GM18502 (cell line): ENCODE data around the gene NLRP14.
A peak's percentile ranks its signal among the peaks of the same experiment; 100 is the strongest.

Source experiments
- ATAC-seq: cut with Tn5 transposase; IDR thresholded peaks from one replicate; pipeline ENCODE4 v1.9.1; 2021; ENCODE audit warnings: mild to moderate bottlenecking; ENCODE audit not compliant: unreplicated experiment, poor library complexity

Gene NLRP14, protein sequence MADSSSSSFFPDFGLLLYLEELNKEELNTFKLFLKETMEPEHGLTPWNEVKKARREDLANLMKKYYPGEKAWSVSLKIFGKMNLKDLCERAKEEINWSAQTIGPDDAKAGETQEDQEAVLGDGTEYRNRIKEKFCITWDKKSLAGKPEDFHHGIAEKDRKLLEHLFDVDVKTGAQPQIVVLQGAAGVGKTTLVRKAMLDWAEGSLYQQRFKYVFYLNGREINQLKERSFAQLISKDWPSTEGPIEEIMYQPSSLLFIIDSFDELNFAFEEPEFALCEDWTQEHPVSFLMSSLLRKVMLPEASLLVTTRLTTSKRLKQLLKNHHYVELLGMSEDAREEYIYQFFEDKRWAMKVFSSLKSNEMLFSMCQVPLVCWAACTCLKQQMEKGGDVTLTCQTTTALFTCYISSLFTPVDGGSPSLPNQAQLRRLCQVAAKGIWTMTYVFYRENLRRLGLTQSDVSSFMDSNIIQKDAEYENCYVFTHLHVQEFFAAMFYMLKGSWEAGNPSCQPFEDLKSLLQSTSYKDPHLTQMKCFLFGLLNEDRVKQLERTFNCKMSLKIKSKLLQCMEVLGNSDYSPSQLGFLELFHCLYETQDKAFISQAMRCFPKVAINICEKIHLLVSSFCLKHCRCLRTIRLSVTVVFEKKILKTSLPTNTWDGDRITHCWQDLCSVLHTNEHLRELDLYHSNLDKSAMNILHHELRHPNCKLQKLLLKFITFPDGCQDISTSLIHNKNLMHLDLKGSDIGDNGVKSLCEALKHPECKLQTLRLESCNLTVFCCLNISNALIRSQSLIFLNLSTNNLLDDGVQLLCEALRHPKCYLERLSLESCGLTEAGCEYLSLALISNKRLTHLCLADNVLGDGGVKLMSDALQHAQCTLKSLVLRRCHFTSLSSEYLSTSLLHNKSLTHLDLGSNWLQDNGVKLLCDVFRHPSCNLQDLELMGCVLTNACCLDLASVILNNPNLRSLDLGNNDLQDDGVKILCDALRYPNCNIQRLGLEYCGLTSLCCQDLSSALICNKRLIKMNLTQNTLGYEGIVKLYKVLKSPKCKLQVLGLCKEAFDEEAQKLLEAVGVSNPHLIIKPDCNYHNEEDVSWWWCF

DNA sequence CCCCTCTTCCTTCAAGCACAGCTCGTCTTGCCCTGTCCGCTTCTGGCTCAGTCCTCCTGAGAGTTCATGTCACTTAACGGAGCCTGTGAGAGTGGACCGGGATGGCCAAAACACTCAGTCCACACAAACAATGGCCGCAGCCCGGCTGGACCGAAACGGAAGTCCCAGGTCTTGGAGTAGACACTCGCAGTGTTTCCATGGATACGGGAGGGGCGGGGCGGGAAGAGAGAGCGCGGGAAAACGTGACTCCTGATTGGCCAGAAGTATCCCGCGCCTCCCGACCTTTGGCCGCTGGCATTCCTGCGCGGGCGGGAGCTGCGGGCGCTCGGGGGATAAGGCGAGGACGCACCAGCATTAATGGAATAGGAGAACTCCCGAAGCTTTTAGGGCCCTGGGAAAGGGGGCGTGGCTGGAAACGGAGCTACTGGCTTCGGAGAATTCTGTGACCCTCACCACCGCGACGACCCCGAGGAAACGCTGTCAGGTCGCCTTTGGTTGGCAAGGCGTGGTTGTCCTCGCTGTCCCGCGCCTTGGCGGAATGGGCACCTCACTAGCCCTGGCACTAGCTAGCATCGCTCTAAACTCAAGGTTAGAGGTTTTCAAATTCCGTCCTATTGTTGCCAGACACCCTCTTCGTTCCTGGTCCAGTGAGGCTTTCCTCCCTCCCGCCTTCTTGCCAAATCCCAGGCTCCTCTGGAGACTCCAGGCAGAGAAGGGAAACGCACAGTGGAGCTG lies at the start of gene NLRP14, which contains the start of gene ZNF214:
Gene NLRP14 (plus strand): TSS at position 297 of the 735 bp plus-strand sequence. CDS start 18,108 bp downstream, outside the sequence.
Gene ZNF214 (minus strand): TSS at position 164 of the 735 bp plus-strand sequence. CDS start 17,511 bp downstream, outside the sequence.
- ATAC-seq, result peak; percentile 78

DNA sequence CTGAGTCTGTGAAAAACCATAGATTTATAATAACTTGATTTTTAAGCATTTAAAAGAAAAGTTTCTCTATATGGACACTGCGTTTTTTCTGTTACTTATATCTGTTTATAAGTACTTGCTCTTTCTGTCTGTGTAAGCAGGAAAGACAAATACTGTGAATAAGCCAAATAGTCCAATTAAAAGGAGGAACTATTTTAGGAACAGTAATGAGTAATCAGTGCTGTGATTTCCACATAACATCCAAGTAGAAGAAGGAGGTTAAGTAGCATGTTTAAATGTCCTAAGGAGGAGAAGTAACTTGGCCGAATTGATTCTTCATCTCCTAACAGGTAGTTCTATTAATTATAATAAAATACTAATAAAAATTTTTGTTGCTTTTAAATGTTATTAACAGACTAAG lies 40.9 kb upstream of the NLRP14 start:
- no peak for ATAC-seq

DNA sequence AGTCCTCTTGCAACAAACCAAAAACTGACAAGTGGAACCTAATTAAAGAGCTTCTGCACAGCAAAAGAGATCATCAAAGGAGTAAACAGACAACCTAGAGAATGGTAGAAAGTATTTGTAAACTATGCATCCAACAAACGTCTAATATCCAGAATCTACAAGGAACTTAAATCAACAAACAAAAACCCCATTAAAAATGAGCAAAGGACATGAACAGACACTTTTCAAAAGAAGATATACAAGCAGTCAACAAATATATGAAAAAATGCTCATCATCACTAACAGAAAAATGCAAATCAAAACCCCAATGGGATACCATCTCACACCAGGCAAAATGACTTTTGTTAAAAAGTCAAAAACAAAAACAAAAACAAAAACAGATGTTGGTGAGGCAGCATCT lies 33.8 kb upstream of the NLRP14 start:
- ATAC-seq, result no peak

DNA sequence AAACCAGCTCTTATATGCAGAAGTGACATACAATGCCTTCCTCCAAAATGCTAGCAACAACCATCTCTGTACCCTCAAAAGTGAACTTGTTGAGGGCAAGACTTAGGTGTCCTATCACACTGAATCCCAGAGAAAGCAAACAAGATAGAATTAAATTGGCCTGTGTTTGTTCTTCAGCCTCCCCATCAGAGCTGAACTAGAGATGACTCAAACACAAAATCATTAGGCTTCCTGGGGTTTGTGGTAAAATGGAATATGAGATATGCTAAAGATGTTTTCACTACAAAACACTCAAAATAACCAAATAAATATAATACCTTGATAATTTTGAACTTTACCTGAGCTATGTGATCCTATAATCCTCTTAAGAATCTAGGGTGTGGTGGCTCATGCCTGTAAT lies 31.8 kb upstream of the NLRP14 start:
- no peak for ATAC-seq

DNA sequence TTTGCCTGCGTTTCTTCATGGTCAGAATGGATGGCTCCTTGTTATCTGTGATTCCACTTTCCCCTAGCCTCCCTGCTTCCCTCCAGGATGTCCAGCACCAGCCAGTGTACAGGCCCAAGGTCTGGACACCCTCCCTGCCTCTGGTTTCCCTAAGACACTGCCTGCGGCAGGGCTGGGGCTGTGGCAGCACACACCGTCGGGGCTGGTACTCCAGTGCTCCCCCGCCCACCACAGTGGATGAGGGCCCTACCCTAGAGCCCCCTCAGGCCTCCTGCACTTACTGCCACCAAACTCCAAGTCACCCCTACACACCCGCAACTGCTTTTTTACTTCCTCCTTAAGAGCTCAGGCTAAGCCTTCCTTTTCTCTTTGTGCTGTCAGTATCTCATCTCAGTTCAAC lies 29.1 kb upstream of the NLRP14 start:
- no peak for ATAC-seq

DNA sequence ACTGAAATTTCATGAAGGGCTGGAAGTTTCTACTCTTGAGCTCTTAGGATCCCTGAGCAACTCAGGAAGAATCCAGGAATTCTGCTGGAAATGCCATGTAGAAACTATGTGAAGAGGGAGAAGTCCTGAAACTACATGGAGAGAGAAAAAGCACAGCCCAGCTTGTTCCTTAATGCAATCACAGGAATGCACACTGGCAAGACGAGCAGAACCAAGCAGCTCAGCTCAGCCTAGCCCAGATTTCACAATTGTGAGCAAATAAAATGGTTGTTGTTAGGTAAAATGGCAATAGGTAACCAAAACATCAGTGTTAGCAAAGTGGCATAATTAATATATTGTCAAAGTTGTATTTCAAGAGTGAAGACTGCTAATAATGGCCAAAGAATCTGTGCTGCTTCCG lies 28.3 kb upstream of the NLRP14 start:
- ATAC-seq, result no peak

DNA sequence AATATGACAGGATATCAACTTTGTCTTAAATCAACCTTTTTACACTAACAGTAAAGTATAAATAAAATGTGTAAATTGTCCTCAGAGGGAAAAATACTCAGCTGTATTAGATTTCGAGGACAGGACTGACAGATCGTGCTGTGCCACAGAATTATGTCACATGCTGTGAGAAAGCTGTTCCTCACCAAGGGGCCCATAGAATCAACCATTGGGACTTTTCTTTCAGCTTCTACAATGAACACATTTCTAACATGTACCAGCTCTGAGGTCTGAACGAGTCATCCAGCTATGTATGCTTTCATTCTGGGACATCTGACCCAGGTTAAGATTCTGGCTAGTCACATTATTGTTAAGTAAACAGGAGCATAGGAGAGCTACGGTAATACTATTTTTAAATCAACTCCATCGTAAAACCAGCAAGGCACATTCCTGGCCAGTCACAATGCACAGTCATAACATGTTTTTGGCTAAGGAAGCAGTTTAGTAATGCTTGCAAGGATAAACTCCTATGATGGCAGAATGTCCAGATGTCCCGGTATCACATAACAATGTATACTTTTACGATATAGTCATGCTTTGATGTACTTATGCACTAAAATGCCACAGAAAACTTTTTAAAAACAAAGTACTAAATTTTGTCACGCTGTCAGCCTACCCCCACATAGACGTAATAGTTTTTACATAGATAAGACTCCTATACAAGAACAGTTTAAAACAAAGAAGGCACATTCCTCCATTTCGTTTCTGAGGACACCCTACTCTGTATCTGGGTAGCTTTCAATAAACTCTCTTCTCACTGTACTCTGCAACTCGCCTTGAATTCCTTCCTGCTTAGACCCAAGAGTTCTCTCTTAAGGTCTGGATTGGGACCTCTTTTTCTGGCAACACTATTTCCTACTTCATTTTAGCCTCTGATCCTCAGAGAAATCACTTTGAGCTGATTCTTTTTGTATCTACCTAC lies 27.5 kb upstream of the NLRP14 start:
- ATAC-seq, result no peak

DNA sequence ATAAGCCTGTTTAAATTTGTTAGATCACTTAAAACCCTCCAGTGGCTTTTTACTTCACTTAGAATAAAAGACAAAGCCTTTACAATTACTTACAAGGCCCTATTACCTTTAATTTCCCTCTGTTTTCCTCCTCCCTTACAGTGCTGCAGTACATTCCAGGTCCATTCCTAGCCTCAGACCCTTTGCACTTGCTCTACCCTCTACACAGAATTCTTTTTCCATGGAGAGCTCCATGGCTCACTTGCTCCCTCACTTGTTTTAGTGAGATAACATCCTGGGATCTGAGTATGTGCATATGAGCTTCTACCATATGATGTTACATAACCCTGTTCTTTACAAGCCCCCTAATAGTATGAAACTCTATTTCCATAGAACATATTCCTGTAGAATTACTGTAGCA lies 24.6 kb upstream of the NLRP14 start:
- no peak for ATAC-seq

DNA sequence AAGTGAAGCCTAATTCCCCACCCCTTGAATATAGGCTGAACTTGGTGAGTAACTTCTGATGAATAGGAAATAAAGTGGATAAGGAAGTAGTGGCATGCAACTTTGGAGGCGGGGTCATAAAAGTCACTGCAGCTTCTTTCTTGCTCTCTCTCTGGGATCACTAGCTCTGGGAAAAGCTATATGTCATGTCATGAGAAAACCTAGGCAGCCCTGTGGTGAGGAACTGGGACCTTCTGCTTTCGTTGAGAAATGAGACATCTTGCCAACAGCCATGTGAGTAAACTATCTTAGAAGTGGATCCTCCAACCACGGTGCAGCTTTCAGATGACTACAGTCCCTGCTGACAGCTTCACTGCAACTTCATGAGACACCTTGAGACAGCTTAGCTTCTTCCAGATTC lies 15.8 kb upstream of the NLRP14 start:
- ATAC-seq, result peak; percentile 62

DNA sequence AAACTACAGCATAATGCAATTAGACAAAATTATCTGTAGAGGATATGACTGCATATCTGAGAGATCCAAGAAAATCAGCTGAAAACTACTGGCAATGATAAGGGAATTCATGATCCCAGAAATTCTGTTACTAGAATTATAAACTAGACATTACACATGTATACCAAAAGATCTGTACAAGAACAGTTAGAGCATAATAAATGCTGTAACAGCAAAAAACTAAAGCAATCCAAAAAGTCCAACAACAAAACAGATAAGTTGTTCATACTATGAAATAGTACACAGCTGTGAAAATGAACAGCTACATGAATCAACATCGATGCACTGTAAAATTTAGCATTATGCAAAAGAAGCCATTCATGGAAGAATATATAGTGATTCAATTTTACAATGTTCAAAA lies 6.2 kb upstream of the NLRP14 start:
- ATAC-seq, result no peak

DNA sequence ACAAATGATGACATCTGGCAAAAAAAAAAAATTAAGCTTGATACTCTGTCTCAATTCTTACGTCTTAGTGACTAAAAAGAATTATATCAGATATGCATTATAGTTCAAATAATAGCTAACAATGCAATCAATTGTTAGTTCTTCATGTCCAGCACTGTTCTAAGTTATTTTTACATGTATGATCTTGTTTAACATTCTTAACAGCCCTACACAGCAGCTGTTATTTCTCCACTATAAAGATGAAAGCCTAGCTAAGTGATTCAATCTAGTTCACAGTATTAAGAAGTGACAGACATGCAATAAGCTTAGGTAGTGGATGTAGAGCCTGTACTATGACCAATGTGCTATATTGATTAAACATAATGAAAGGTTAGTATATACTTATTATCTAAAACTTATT lies 4.3 kb upstream of the NLRP14 start:
- ATAC-seq, result no peak

DNA sequence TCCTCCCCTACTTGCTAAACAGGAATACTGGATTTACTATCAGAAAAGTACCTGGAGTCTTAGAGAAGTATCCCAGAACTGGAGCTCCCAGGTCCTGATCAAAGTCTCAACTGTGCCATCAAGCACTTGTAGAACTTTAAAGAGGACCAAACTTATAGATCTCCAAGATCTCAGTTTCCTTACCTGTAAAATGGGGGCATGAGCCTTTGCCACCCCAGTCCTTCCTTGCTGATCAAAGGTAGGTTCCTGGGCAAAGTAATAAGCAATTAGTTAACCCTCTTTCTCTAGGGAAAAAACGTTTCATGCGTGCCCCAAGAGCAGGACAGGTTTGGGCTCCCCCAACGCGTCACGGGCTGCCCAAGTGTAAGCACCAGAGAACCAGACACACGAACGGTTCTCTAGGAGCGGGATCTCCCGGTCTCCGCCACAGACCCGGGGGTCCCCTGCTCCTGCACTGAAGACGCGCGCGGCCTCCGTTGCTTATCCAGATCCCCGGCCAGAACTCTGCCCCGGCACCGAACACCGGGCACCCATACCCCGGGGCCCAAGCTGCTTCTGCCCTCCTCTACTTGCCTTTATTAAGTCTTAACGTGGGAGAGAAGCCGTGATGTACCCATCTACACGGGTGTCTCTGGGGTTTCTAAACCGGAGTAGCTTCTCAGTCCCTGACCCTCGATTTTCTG lies 638 bp upstream of the NLRP14 start:
- peak; percentile 40 for ATAC-seq

DNA sequence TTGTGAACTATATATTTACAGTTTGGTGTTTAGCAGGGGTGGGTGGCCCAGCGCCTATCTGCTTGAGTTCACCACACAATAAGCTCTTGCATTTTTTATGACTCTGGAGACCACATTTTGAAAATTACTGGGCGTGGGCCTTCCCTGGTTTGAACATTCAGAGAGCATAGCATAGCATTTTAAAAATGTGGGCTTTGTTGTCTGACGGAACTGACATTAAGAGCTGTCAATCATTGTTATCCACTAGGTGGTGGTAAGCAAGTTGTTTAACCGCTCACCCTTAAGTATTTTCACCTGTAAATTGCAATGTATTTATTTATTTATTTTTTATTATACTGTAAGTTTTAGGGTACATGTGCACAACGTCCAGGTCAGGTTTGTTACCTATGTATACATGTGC lies 1.0 kb downstream of the NLRP14 start:
- ATAC-seq, result no peak

DNA sequence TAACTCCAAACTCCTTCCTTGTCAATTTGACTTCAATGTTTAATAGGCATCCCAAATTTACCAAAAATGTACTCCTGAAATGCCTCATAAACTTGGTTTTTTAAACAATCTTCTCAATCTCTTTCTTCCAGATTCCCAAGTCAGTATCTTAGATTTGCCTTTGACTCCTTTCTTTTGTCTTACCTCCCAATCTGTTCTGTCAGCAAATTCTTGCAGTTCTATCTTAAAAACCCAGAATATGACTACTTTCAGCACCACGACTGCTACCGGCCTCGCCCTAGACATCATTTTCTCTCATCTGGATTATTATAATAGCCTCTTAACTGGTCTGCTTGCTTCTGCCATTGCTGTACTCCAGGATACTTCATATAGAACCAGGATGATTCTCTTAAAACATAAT lies 7.9 kb downstream of the NLRP14 start:
- ATAC-seq, result no peak

DNA sequence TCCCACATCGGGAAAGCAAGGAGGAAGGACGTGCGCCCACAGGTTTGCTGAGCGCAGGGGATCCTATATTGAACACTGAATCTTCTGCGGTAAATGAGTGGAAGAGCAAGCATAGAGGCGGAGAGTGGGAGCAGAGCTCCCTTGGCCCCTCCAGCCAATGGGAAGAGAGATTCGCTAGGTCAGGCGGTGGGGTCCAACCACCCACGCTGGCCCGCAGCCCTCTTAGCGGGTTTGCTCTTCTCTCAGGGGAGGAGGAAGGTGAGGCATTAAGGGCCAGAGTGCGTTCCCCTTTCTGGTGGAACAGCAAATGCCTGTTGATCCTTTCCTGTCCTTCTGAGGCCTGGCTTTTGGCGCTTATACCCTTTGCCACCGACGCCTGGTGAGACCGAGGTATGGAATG lies 10.6 kb downstream of the NLRP14 start:
- no peak for ATAC-seq

DNA sequence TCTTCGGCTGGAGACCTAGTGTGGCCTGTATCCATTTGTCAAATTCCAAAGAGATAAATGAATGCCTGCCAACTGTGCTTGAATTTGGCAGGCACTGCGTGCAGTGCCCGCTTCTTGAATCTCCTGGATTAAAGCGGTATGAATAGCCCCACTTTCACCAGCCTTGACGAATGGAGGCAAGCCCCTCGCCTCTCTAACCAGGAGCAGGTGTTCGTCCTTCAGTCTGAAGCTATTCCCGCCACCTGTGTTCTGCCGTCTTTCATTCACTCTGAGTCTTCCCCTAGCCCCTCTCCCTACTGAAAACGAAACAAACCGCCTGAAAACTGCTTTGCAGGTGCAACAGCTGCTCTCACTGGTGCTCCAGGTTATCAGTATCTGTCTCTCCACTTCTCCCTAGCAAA lies 11.2 kb downstream of the NLRP14 start:
- no peak for ATAC-seq

DNA sequence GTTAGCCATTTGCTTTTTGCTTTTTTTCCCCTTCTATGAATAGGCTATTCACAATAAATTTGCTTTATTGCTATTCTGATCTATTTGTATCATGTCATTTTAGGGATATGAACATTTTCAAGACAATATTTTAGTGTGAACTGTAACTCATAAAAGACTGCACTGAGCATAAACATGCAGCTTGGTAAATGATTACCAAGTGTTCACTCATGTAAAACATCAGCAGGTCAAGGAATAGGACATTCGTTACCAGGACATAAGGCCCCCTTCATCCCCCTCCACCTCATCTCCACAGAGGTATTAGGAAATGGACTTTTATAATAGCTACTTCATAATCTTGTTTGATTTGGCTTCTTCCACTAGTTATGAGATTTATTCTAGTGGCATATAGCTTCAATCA lies 12.4 kb downstream of the NLRP14 start:
- ATAC-seq, result no peak

DNA sequence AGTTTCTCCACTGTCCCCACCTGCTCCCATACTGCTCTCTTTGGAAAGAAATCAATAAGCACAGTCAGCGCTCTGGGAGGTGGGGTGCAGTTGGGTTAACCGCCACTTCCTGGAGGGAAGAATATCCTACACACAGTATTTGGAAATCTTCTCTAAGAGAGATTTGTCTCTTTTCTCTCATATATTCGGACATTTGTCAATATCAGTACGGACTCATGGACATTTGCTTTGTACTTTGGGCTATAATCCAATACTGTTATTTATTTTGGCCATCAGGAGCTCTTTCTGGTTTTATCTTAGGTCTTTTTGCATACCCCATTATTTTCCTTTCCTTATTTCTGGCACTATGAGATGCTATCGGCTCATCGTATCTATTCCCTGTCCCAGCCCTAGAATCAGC lies 13.7 kb downstream of the NLRP14 start:
- ATAC-seq, result no peak
